ENCODE measurements around the gene SPATS2L. TPM values are rescaled to one million over a fixed set of nuclear protein-coding genes. Genes with fewer than 3 reads are reported as not detected.

Gene SPATS2L
- total and polyA plus RNA-seq, 2 of the 13 experiments (the other 11 are each of a cell fraction or from before 2014, with no cell fraction given): 154 to 212 TPM

- TF ChIP-seq SALL1 (CRISPR knock-in tag; IDR thresholded peaks at IDR 0.05): peak; percentile 70
- TF ChIP-seq ZNF574 (CRISPR knock-in tag; IDR thresholded peaks at IDR 0.05): peak; percentile 25
- 0 out of 2 replicates have a peak, but pooled peaks have one; percentile 27 for TF ChIP-seq ZNF713 (CRISPR knock-in tag; IDR thresholded peaks at IDR 0.05)
- peak; percentile 74; the same call in 1 of the 2 replicates for TF ChIP-seq MTERF4 (CRISPR knock-in tag; IDR thresholded peaks at IDR 0.05)
- TF ChIP-seq HOXD1 (CRISPR knock-in tag; IDR thresholded peaks at IDR 0.05): peak; percentile 28; the same call in 1 of the 2 replicates
- TF ChIP-seq TCF12 (IDR thresholded peaks at IDR 0.05): no peak
- 0 out of 2 replicates have a peak, but pooled peaks have one; percentile 46 for TF ChIP-seq TCF12 (CRISPR knock-in tag; IDR thresholded peaks at IDR 0.05)
- no peak for TF ChIP-seq BATF2 (CRISPR knock-in tag; IDR thresholded peaks at IDR 0.05)
- no peak for TF ChIP-seq SMYD3 (CRISPR knock-in tag; IDR thresholded peaks at IDR 0.05)
- 0 out of 2 replicates have a peak, but pooled peaks have one; percentile 52 for TF ChIP-seq ZNF724P (CRISPR knock-in tag; IDR thresholded peaks at IDR 0.05; ENCODE audit: borderline replicate concordance)
- no peak for TF ChIP-seq DR1 (CRISPR knock-in tag; IDR thresholded peaks at IDR 0.05)
- 0 out of 2 replicates have a peak, but pooled peaks have one; percentile 22 for TF ChIP-seq PHF21A (CRISPR knock-in tag; IDR thresholded peaks at IDR 0.05)
- TF ChIP-seq, protein P1, sequence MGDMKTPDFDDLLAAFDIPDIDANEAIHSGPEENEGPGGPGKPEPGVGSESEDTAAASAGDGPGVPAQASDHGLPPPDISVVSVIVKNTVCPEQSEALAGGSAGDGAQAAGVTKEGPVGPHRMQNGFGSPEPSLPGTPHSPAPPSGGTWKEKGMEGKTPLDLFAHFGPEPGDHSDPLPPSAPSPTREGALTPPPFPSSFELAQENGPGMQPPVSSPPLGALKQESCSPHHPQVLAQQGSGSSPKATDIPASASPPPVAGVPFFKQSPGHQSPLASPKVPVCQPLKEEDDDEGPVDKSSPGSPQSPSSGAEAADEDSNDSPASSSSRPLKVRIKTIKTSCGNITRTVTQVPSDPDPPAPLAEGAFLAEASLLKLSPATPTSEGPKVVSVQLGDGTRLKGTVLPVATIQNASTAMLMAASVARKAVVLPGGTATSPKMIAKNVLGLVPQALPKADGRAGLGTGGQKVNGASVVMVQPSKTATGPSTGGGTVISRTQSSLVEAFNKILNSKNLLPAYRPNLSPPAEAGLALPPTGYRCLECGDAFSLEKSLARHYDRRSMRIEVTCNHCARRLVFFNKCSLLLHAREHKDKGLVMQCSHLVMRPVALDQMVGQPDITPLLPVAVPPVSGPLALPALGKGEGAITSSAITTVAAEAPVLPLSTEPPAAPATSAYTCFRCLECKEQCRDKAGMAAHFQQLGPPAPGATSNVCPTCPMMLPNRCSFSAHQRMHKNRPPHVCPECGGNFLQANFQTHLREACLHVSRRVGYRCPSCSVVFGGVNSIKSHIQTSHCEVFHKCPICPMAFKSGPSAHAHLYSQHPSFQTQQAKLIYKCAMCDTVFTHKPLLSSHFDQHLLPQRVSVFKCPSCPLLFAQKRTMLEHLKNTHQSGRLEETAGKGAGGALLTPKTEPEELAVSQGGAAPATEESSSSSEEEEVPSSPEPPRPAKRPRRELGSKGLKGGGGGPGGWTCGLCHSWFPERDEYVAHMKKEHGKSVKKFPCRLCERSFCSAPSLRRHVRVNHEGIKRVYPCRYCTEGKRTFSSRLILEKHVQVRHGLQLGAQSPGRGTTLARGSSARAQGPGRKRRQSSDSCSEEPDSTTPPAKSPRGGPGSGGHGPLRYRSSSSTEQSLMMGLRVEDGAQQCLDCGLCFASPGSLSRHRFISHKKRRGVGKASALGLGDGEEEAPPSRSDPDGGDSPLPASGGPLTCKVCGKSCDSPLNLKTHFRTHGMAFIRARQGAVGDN (CRISPR knock-in tag; IDR thresholded peaks at IDR 0.05): peak; percentile 71
- no peak for TF ChIP-seq EP300 (IDR thresholded peaks at IDR 0.05; ENCODE audit: low read depth in 2 of 2, low read length in 2 of 2)
- no peak for TF ChIP-seq EP300 (CRISPR knock-in tag; IDR thresholded peaks at IDR 0.05; ENCODE audit: borderline replicate concordance)
- TF ChIP-seq ZNF839 (CRISPR knock-in tag; IDR thresholded peaks at IDR 0.05; ENCODE audit: borderline replicate concordance): no peak
- TF ChIP-seq ZNF230 (CRISPR knock-in tag; IDR thresholded peaks at IDR 0.05): no peak; the same call in 1 of the 2 replicates
- TF ChIP-seq NCOA5 (CRISPR knock-in tag; IDR thresholded peaks at IDR 0.05): no peak
- TF ChIP-seq ZNF784 (CRISPR knock-in tag; IDR thresholded peaks at IDR 0.05; ENCODE audit: borderline replicate concordance): 0 out of 2 replicates have a peak, but pooled peaks have one; percentile 26
- peak; percentile 34 to 45; a peak in 2 of 4 replicates for TF ChIP-seq POLR2A (IDR thresholded peaks at IDR 0.05; ENCODE audit: insufficient read depth in 1 of 2, low read depth in 2 of 2, low read length in 2 of 2)
Measured at GRCh38 chr2:200306931-200307723, 634 bp downstream of the SPATS2L start (continued).
